Measurements from ENCODE around the gene TMEM59L. TPM values are rescaled to one million over a fixed set of nuclear protein-coding genes. Genes with fewer than 3 reads are reported as not detected.

TMEM59L gene
- total RNA-seq, 2 experiments from 2014 or later, result 0.25 to 0.27 TPM

DNA sequence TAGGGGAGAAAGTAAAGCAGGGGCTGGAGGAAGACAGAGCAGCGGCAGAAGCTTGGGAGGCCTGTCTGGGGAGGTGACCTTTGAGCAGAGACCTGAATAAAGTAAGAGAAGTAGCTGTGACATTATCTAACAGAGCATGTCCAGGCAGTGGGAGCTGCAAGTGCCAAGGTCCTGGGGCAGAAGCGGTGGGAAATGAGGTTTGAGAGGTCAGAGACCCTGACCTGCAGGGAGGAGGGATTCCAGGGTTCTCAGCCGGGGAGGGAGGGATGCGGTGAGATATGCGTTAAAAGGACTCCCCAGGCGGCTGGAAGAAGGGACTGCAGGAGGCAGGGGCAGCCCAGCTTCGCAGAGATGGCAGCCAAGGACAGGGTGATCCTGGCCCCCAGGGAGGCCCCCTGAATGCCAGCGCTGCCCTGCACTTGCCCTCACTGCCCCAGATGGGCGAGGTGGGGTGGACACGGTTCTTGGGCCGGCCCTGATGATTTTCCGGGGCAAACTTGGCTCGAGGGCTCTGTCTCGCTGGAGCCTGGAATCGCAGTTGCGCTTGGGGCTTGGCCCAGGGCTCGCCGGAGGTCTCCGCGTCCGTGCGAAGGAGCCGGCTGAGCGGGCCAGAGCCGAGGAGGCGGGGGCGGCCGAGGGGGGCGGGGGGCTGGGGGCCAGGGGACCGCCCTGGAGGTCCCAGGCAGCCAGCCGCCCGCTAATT, 9.3 kb upstream of the TMEM59L start:
- POLR2A ChIA-PET, result no interaction called here
- TF ChIP-seq CTCF (IDR thresholded peaks at IDR 0.05), result no peak
- peaks cover 45 to 56% of the 10 kb centered on the region in 2 experiments for H3K27me3 ChIP-seq (ENCODE audit: control insufficient read depth in 1 of 2, insufficient read depth in 2 of 2, low read length in 2 of 2)
- peaks cover 15% of the 10 kb centered on the region for H3K4me1 Mint-ChIP-seq (ENCODE audit: low read depth)
- intact Hi-C loops (cut with DNase I, micrococcal nuclease), result no loop called here
- CTCF ChIA-PET, result interaction anchor here (1.3 kb wide), 1 partner anchor 9 kb away, joined by 4 read pairs; no protein-coding TSS in a partner anchor
- no peak overlapping the region for H3K4me3 Mint-ChIP-seq
- H3K9me3 Mint-ChIP-seq, result no peaks in the 10 kb centered on the region
- no peaks in the 10 kb centered on the region for H3K36me3 Mint-ChIP-seq (ENCODE audit: low read depth)
- peaks cover 0 to 29% of the 10 kb centered on the region in 2 experiments for H3K9me3 ChIP-seq (ENCODE audit: control insufficient read depth in 1 of 2, insufficient read depth in 1 of 2, low read length in 2 of 2)
- H3K27ac ChIP-seq (ENCODE audit: low read depth in 1 of 2, low read length in 2 of 2), result no peak overlapping the region
- H3K36me3 ChIP-seq (ENCODE audit: insufficient read depth, low read length), result no peaks in the 10 kb centered on the region
- DNase-seq (peak in 2 of 14 experiments; percentile 53 to 60), ATAC-seq (ENCODE audit: poor library complexity) (peak; percentile 77)
- no peak overlapping the region for H3K27ac Mint-ChIP-seq
- no peak overlapping the region for H3K4me3 ChIP-seq (ENCODE audit: low read length)
- H3K27me3 Mint-ChIP-seq, result peaks cover 67% of the 10 kb centered on the region
- H3K4me1 ChIP-seq (ENCODE audit: insufficient read depth, low read length), result peaks cover 32% of the 10 kb centered on the region

DNA sequence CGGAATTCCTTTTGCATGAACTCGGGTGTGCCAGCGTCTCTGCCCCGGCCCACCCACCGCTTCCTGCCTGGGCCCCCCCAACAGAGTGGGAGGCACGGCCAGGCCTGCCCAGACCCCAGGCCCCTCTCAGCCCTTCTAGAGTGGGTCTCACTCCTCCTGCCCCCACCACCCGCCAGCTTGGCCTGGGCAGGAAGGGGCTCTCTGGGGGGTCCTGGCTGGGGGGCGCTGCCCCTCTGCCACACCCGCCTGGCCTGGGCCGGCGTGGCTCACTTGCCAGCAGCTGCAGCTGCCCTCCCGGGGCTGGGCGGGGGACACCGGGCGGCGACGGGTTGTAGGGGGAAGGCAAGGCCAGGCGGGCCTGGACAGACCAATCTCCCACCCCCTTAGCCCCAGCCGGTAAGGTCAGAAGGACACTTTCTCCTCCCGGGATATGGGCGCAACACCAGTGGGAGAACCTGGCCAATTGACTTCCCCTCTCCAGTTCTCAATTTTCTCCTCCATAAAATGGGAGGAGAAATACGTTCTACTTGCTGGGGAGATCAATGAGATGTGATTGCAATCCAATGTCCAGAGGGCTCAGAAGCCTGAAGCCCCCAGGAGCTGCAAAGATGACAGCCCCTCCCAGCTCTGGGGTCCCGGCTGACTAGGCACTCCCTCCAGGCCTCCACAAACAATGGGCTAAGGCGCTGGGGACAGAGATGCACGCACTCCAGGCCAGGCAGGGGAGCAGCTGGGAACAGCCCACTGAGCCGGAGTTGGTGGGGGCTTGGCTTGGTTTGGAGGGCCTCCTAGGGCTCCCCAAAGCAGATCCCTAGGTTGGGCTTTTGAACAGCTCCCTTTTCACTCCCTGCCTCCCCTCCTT, 8.5 kb upstream of the TMEM59L start:
- TF ChIP-seq CTCF (IDR thresholded peaks at IDR 0.05), result no peak
- no peak overlapping the region for H3K4me3 ChIP-seq (ENCODE audit: low read length)
- peaks cover 72% of the 10 kb centered on the region for H3K27me3 Mint-ChIP-seq
- peaks cover 53 to 59% of the 10 kb centered on the region in 2 experiments for H3K27me3 ChIP-seq (ENCODE audit: control insufficient read depth in 1 of 2, insufficient read depth in 2 of 2, low read length in 2 of 2)
- CTCF ChIA-PET, result interaction anchor here (1.3 kb wide), 1 partner anchor 10 kb away, joined by 4 read pairs; no protein-coding TSS in a partner anchor
- peaks cover 32% of the 10 kb centered on the region for H3K4me1 ChIP-seq (ENCODE audit: insufficient read depth, low read length)
- H3K9me3 Mint-ChIP-seq, result no peaks in the 10 kb centered on the region
- no peaks in the 10 kb centered on the region for H3K36me3 Mint-ChIP-seq (ENCODE audit: low read depth)
- POLR2A ChIA-PET, result interaction anchor here (1.0 kb wide), 1 partner anchor 15 kb away, joined by 3 read pairs; the partner anchor contains the start of gene REX1BD
- ATAC-seq (ENCODE audit: poor library complexity) (no peak), DNase-seq (no peak)
- intact Hi-C loops (cut with DNase I, micrococcal nuclease), result no loop called here
- no peak overlapping the region for H3K27ac Mint-ChIP-seq
- peaks cover 0 to 29% of the 10 kb centered on the region in 2 experiments for H3K9me3 ChIP-seq (ENCODE audit: control insufficient read depth in 1 of 2, insufficient read depth in 1 of 2, low read length in 2 of 2)
- no peak overlapping the region for H3K27ac ChIP-seq (ENCODE audit: low read depth in 1 of 2, low read length in 2 of 2)
- no peak overlapping the region for H3K4me3 Mint-ChIP-seq
- peaks cover 15% of the 10 kb centered on the region for H3K4me1 Mint-ChIP-seq (ENCODE audit: low read depth)
- no peaks in the 10 kb centered on the region for H3K36me3 ChIP-seq (ENCODE audit: insufficient read depth, low read length)

GRCh38 chr19:18604820-18605159, 7.9 kb upstream of the TMEM59L start:
- Histone ChIP-seq H3K4me3 (ENCODE audit: low read length) (no peak overlapping the region), H3K36me3 (ENCODE audit: insufficient read depth, low read length) (no peaks in the 10 kb centered on the region), H3K27me3 (ENCODE audit: control insufficient read depth in 1 of 2, insufficient read depth in 2 of 2, low read length in 2 of 2) (peaks cover 59 to 64% of the 10 kb centered on the region in 2 experiments), H3K4me1 (ENCODE audit: insufficient read depth, low read length) (peaks cover 32% of the 10 kb centered on the region), H3K9me3 (ENCODE audit: control insufficient read depth in 1 of 2, insufficient read depth in 1 of 2, low read length in 2 of 2) (peaks cover 0 to 29% of the 10 kb centered on the region in 2 experiments), H3K27ac (ENCODE audit: low read depth in 1 of 2, low read length in 2 of 2) (no peak overlapping the region)
- Mint-ChIP-seq H3K27me3 (peaks cover 72% of the 10 kb centered on the region), H3K4me3 (no peak overlapping the region), H3K4me1 (ENCODE audit: low read depth) (peaks cover 15% of the 10 kb centered on the region), H3K36me3 (ENCODE audit: low read depth) (no peaks in the 10 kb centered on the region), H3K9me3 (no peaks in the 10 kb centered on the region), H3K27ac (no peak overlapping the region)
- ATAC-seq (ENCODE audit: poor library complexity) (no peak), DNase-seq (no peak)
- CTCF ChIA-PET, result no interaction called here
- intact Hi-C loops (cut with DNase I, micrococcal nuclease), result no loop called here
- POLR2A ChIA-PET, result interaction anchor here (1.0 kb wide), 1 partner anchor 16 kb away, joined by 3 read pairs; the partner anchor contains the start of gene REX1BD
- no peak for TF ChIP-seq CTCF (IDR thresholded peaks at IDR 0.05)

All from CD4-positive, alpha-beta T cell (primary cell).